Heart left ventricle (tissue), 16 donors: ENCODE measurements around the gene CREBL2. TPM values are rescaled to one million over a fixed set of nuclear protein-coding genes. Genes with fewer than 3 reads are reported as not detected.
A peak's percentile ranks its signal among the peaks of the same experiment; 100 is the strongest.

ENCODE experiments used
- ATAC-seq, 4 donors: fragments of 200-7000 bp; cut with Tn5 transposase; one replicate each; pipeline ENCODE4 v1.9.1; 2020 to 2022; ENCODE audit warnings: moderate library complexity in 4 of 4, mild to moderate bottlenecking in 3 of 4, moderate number of reproducible peaks in 1 of 4
- DNase-seq, 5 donors: peaks; one replicate each; pipeline ENCODE4 v3.0.0-alpha.2; 2020
- H3K27ac ChIP-seq, 12 donors: fragments of 200-600 bp; sonication (generic) in 4 of 12; one replicate each; pipeline versions ENCODE4 v1.5.0 to v1.8.0; 2016 to 2022; ENCODE audit warnings: mild to moderate bottlenecking in 2 of 12
- H3K27me3 ChIP-seq, 9 donors: fragments of 200-600 bp; sonication (generic) in 2 of 9; one replicate each; pipeline versions ENCODE4 v1.5.1 to v1.8.0; 2016 to 2022; ENCODE audit warnings: mild to moderate bottlenecking in 3 of 9
- H3K36me3 ChIP-seq, 9 donors: fragments of 200-600 bp; sonication (generic) in 2 of 9; one replicate each; pipeline versions ENCODE4 v1.5.0 to v1.8.0; 2018 to 2022; ENCODE audit warnings: mild to moderate bottlenecking in 2 of 9
- H3K4me1 ChIP-seq, 12 donors: fragments of 200-600 bp; sonication (generic) in 4 of 12; one replicate each; pipeline versions ENCODE4 v1.5.0 to v1.8.0; 2016 to 2022; ENCODE audit warnings: mild to moderate bottlenecking in 3 of 12
- H3K4me3 ChIP-seq, 12 donors: fragments of 200-600 bp; sonication (generic) in 4 of 12; one replicate each; pipeline versions ENCODE4 v1.5.0 to v1.8.0; 2017 to 2022; ENCODE audit warnings: mild to moderate bottlenecking in 9 of 12, moderate library complexity in 4 of 12
- H3K9me3 ChIP-seq, 12 donors: fragments of 200-600 bp; sonication (generic) in 4 of 12; one replicate each; pipeline versions ENCODE4 v1.5.0 to v1.8.0; 2016 to 2022; ENCODE audit warnings: mild to moderate bottlenecking in 1 of 12
- CTCF ChIP-seq, 12 donors: fragments of 200-600 bp; sonication (generic) in 4 of 12; IDR thresholded peaks; one replicate each; pipeline versions ENCODE4 v1.5.0 to v1.8.0; 2018 to 2022; ENCODE audit warnings: antibody characterized with exemption in 12 of 12, mild to moderate bottlenecking in 5 of 12
- POLR2A ChIP-seq, 2 donors: fragments of 450-650 bp; IDR thresholded peaks; one replicate each; pipeline ENCODE4 v1.6.1; 2017; ENCODE audit warnings: antibody characterized with exemption in 2 of 2, mild to moderate bottlenecking in 2 of 2, moderate library complexity in 2 of 2
- WGBS, 4 donors: extraction: QIAGEN DNeasy Blood & Tissue Kit in 2 of 4; methylation state at CpG; one replicate each; pipeline versions ENCODE4 v1.1.5 to v1.1.7; 2013 to 2018; 5-methylcytosine and 5-hydroxymethylcytosine counted together
- intact Hi-C, 10 donors: fragments of 100-400 bp; cut with DNase I; formaldehyde crosslinking; loops; one replicate each; pipeline versions ENCODE4 v1.11.1 to v1.14.2; 2022
- polyA plus RNA-seq, 2 donors: library from polyadenylated mRNA; stranded (reverse); fragments of 200-250 nt; gene quantifications; one replicate each; pipeline ENCODE4 v1.2.3, GENCODE V29; 2013
- total RNA-seq, 9 donors: library from RNA; depleted of rRNA in 2 of 9; stranded (reverse); fragments of >200 nt in 2 of 9; fragmentation: NEBNext Ultra II Directional in 3 of 9; extraction: Animal tissue kit (Norgen Biotek cat#: 25700) in 3 of 9; gene quantifications; one replicate each; pipeline versions ENCODE4 v1.1.0 to v1.2.4, GENCODE V29; 2016 to 2023
- donor health status: ischemic (EF 13 %, LVEDD 7.1; RV severe dilation, severe dysfunction).
- donor health status: healthy with polysubstance abuse.
- donor health status: DM: no; HTN: yes; CAD: no.
- donor health status: DM: no; HTN: no; CAD: no.
- donor health status: ischemic (EF 25% LVEDD 6.9; RV normal size, moderate dysfunction).
- donor health status: ischemic (EF 25% LVEDD 5.7; RV mildly dilated, moderate dysfunction).
- donor health status: healthy.
- donor health status: DM: yes; HTN: yes; CAD: no.
- donor health status: ischemic (EF 35%, LVEDD 5.7; RV mildly dilated, moderate dysfunction).
- donor health status: nonischemic (EF 11% LVEDD 7.7; RV severe dilation, severe dysfunction).
- donor health status: DM: yes; HTN: yes; CAD: no.
- donor health status: PGD.
- donor health status: ischemic (EF 29% LVEDD 5.4; RV normal size, mild dysfunction).
- donor health status: nonischemic (EF 23%, LVEDD 6.1; RV moderate dilation, normal function).

CREBL2 gene
- total and polyA plus RNA-seq, 11 donors: 8.8 to 30.0 (median 17.8) TPM

DNA sequence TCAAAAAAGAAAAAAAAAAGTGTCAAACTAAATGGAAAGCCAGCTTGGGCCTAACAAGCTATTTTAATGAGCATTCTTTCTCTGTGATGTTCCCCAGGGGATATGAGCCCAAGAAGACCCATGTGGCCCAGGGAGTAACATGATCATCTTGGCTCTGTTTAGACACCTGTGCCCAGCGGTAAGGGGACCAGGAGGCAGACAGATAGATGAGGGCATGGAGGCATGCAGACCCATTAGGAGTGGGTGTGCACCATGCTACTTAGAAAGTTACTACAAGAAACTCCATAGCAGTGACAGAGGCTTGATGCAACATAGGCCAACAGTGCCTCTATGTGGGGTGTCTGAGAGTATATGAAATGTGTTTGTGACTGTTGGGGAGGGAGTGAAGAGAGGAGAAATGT is 3.1 kb upstream of the CREBL2 start:
- Histone ChIP-seq H3K9me3 (no peaks in the 10 kb centered on the region), H3K4me1 (peaks cover 0 to 42% (median 14%) of the 10 kb centered on the region in 12 donors), H3K4me3 (no peak overlapping the region), H3K27ac (no peak overlapping the region), H3K27me3 (no peaks in the 10 kb centered on the region), H3K36me3 (no peaks in the 10 kb centered on the region)
- TF ChIP-seq CTCF (IDR thresholded peaks at IDR 0.05) (no peak), POLR2A (IDR thresholded peaks at IDR 0.05) (no peak)
- ATAC-seq (no peak), DNase-seq (no peak)
- 78 to 93% (median 89%) methylated on average over 1 of the region's 1 CpG for WGBS, 4 donors
- intact Hi-C loops: no loop called here

GRCh38 chr12:12609692-12610091 is 2.0 kb upstream of the CREBL2 start:
- no peaks in the 10 kb centered on the region for H3K9me3 ChIP-seq
- H3K4me1 ChIP-seq: peaks cover 0 to 52% (median 14%) of the 10 kb centered on the region in 12 donors
- ATAC-seq (no peak), DNase-seq (no peak)
- TF ChIP-seq CTCF (IDR thresholded peaks at IDR 0.05) (no peak), POLR2A (IDR thresholded peaks at IDR 0.05) (no peak)
- intact Hi-C loops: loop anchor here in 5 of 10 donors (2.0 to 5.0 kb wide), 5 partner anchors 47 to 252 kb away; partner anchors contain the start of genes DUSP16 (in 5 of the 5), BORCS5 (in 1 of the 5), CDKN1B (in 1 of the 5) and GPR19 (in 1 of the 5)
- peaks cover 0 to under 1% (median 0%) of the 10 kb centered on the region in 9 donors for H3K36me3 ChIP-seq
- 89 to 98% (median 92%) methylated on average over 3 of the region's 3 CpGs for WGBS, 4 donors
- no peaks in the 10 kb centered on the region for H3K27me3 ChIP-seq
- H3K27ac ChIP-seq: no peak overlapping the region
- H3K4me3 ChIP-seq: no peak overlapping the region

DNA sequence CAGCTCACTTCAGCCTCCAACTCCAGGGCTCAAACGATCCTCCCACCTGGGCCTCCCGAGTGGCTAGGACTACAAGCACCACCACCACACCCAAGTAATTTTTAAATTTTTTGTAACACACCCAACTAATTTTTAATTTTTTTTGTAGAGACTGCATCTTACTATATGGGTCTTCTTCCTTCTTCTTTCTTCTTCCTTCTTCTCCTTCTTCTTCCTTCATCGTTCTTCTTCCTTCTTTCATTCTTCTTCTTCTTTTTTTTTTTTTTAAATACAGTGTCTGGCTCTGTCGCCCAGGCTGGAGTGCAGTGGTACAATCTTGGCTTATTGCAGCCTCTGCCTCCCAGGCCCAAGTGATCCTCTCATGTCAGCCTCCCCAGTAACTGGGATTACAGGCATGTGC is 965 bp upstream of the CREBL2 start:
- WGBS, 4 donors: 87 to 96% (median 94%) methylated on average over 4 of the region's 4 CpGs
- H3K36me3 ChIP-seq: peaks cover 0 to 5% (median 0%) of the 10 kb centered on the region in 9 donors
- H3K4me3 ChIP-seq: peak overlapping the region in 9 of 12 donors; percentile 70 to 90 (median 78)
- no peaks in the 10 kb centered on the region for H3K27me3 ChIP-seq
- no peaks in the 10 kb centered on the region for H3K9me3 ChIP-seq
- DNase-seq (no peak), ATAC-seq (no peak)
- H3K27ac ChIP-seq: peak overlapping the region; percentile 86 to 98 (median 94)
- intact Hi-C loops: loop anchor here in 5 of 10 donors (2.0 to 5.0 kb wide), 5 partner anchors 48 to 253 kb away; partner anchors contain the start of genes DUSP16 (in 5 of the 5), BORCS5 (in 1 of the 5), CDKN1B (in 1 of the 5) and GPR19 (in 1 of the 5)
- peaks cover 0 to 62% (median 16%) of the 10 kb centered on the region in 12 donors for H3K4me1 ChIP-seq
- TF ChIP-seq POLR2A (IDR thresholded peaks at IDR 0.05): no peak

- intact Hi-C loops: loop anchor here in 4 of 10 donors (5.0 kb wide), 4 partner anchors 50 to 255 kb away; partner anchors contain the start of genes DUSP16 (in 3 of the 4), BORCS5 (in 1 of the 4), CDKN1B (in 1 of the 4) and GPR19 (in 1 of the 4)
- ATAC-seq: peak in 1 of 4 donors; percentile 32
- Histone ChIP-seq H3K4me1 (peaks cover 0 to 63% (median 25%) of the 10 kb centered on the region in 12 donors), H3K9me3 (no peaks in the 10 kb centered on the region), H3K27me3 (no peaks in the 10 kb centered on the region), H3K4me3 (peak overlapping the region; percentile 70 to 90 (median 79)), H3K36me3 (peaks cover 0 to 15% (median 3%) of the 10 kb centered on the region in 9 donors), H3K27ac (peak overlapping the region; percentile 86 to 98 (median 94))
- no peak for DNase-seq
- TF ChIP-seq POLR2A (IDR thresholded peaks at IDR 0.05) (no peak), CTCF (IDR thresholded peaks at IDR 0.05) (no peak)
- 0 to 1% (median 0%) methylated on average over 7 of the region's 7 CpGs for WGBS, 4 donors
Measured at GRCh38 chr12:12612358-12612757, 682 bp downstream of the CREBL2 start.
